GM12891 (cell line): ENCODE results near the gene CTNND2.

Experiments used
- DNase-seq: peaks from one replicate; pipeline ENCODE4 v3.0.0; 2011; ENCODE audit warnings: low spot score; ENCODE audit not compliant: insufficient read length
- FAIRE-seq: peaks from 2 replicates; lab custom pipeline; 2011; peaks lifted over from hg19 to GRCh38; lab: Jason Lieb, UNC
- PAX5 ChIP-seq: IDR thresholded peaks from 2 replicates; pipeline ENCODE4 v1.6.1; 2011; ENCODE audit warnings: low read length, moderate library complexity, mild to moderate bottlenecking; ENCODE audit not compliant: insufficient read depth, severe bottlenecking
- POLR2A ChIP-seq: IDR thresholded peaks from 2 replicates; pipeline ENCODE4 v1.6.1; 2011; ENCODE audit warnings: low read depth, low read length, control low read depth
- POLR2AphosphoS5 ChIP-seq: IDR thresholded peaks from 2 replicates; pipeline ENCODE4 v1.6.1; 2011; ENCODE audit warnings: low read depth, low read length, control low read depth
- POU2F2 ChIP-seq: IDR thresholded peaks from 2 replicates; pipeline ENCODE4 v1.6.1; 2011; ENCODE audit warnings: low read depth, mild to moderate bottlenecking, control low read depth, low read length, moderate library complexity
- SPI1 ChIP-seq: IDR thresholded peaks from 2 replicates; pipeline ENCODE4 v1.6.1; 2011; ENCODE audit warnings: low read depth, low read length, control low read depth
- TAF1 ChIP-seq: IDR thresholded peaks from 2 replicates; pipeline ENCODE4 v1.6.1; 2011; ENCODE audit warnings: low read depth, low read length, control low read depth

The CTNND2 gene

DNA sequence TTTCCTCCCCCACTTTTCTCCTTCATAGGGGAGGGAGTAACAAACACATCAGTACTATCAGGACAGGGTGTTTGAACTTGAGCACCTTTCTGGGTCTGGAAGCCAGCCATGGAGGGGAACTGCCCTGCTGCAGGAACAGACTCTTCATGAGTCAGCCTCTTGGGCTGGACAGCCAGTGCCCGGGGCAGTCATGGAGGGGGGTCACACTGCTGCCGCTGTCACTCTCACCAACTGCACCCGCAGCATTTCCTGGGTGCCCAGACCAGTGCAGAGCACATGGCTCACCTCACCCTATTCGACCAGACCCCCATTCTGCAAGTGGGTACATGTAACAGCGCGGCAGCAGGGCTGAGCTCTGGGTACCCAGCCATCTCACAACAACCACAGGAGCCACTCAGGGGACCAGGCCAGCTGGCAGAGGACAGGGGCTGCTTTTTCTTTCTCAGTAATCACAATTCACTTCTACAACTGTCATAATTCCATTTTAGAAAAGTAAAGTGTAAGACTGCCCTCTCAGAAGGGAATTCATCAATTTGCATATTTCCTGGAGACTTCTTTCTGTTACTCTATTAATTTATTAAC is 118.4 kb downstream of the CTNND2 start:
- TF ChIP-seq POU2F2 (no peak), PAX5 (no peak), POLR2AphosphoS5 (no peak), TAF1 (no peak), POLR2A (no peak), SPI1 (no peak)
- FAIRE-seq (no peak), DNase-seq (no peak)

DNA sequence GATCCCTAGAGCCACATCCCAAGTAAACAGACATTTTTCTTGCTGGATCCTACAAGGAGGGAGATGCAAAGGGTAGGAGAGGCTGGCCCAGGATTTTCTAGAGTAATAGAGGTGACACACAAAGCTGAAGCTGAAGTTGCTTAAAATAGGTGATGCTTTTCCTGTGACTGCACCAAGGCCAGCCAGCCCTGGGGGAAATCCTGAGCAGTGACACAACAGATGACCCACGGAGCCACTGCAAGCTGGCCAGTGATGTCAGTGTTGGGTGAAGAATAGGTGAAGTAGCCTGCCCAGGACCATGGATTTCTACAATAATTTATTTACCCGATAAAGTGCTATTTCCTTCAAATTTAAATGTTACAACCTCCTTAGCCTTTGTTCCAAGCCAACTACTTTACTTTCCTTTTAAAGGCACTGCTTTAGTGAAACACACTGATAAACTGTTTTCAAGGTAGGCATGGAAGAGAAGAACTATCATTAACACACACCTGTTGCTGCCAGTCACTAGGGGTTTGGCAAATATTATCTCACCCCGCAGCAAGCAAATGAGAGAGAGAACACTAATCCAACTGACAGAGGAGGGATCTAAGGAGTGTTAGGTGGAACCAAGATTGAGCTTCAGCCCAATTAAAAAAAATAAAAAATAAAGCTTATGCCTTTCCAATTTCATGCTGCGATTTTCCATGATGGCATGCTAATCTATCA is 123.5 kb downstream of the CTNND2 start:
- no peak for DNase-seq
- TF ChIP-seq POLR2AphosphoS5: no peak
- no peak for TF ChIP-seq POU2F2
- no peak for TF ChIP-seq TAF1
- no peak for TF ChIP-seq SPI1
- no peak for TF ChIP-seq POLR2A
- no peak for TF ChIP-seq PAX5
- no peak for FAIRE-seq

DNA sequence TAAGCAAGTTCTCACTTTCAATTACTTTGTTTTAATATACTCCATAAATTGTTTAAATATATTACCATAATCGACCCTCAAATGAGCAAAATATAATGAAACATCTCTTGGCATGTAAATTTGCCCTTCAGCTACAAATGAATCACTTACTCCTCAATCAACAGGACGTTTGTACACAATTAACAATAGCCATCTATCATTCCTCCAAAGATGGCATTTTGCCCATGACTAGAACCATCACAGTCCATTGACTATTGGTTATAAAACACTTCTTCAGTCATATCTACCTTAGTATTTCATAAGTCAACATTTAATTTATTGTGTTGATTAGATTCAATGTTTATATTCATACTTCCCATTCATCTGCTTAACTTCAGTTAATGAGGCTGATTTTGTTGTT is 127.2 kb downstream of the CTNND2 start:
- no peak for DNase-seq
- FAIRE-seq: no peak

DNA sequence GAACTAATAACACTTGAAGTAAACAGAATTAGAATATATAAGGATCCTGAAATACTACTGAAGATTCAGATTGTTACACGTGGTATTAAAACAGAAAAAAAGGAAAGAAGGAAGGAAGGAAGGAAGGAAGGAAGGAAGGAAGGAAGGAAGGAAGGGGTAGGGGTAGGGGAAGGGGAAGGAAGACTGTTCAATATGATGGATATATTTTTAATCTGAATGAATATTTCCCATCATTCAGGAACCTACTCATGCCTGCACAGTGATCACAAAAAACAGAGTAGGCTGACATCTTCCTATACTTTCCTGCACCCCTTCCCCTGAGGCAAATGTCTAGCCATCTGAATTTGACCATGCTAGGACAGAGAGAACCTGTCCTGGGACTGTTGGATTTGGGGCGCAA is 133.9 kb downstream of the CTNND2 start:
- DNase-seq: no peak
- TF ChIP-seq TAF1 (no peak), POU2F2 (no peak), POLR2AphosphoS5 (no peak), POLR2A (no peak), PAX5 (no peak)
- FAIRE-seq: no peak

More for the DNA sequence above, 127.2 kb downstream of the CTNND2 start:
- no peak for TF ChIP-seq TAF1
- TF ChIP-seq POLR2A: no peak
- TF ChIP-seq POU2F2: no peak
- no peak for TF ChIP-seq PAX5
- no peak for TF ChIP-seq SPI1
- TF ChIP-seq POLR2AphosphoS5: no peak

DNA sequence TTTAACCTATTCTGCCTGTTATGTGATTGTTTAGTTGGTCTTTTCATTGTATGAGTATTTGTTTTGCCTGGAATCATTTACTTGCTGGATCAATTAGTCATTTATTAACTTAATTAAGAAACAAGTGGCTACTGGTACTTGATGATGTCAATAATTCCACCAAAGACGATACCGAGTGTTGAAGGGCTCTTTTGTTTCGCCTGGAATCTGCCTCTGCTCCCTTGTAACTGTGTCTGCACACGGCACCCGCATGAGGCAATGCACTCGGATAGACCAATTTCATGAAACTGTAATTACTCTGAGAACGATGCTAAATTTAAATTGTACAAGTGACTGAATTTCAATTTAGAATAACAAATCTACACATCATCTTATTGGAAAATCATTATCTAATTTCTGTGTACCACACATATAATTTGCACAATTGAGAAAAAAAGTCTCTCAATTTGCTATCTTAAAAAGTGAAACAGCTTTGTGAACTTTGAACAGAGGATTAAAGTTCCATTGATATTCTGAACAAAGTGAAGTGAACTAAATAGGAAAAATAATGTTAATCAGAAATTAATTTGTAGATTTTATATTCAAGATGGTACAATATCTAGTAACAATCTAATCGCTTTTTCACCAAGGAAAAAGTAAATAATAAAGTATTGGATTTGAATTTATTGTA is 143.2 kb downstream of the CTNND2 start:
- FAIRE-seq (no peak), DNase-seq (no peak)
- no peak for TF ChIP-seq POLR2A
- TF ChIP-seq POLR2AphosphoS5: no peak

DNA sequence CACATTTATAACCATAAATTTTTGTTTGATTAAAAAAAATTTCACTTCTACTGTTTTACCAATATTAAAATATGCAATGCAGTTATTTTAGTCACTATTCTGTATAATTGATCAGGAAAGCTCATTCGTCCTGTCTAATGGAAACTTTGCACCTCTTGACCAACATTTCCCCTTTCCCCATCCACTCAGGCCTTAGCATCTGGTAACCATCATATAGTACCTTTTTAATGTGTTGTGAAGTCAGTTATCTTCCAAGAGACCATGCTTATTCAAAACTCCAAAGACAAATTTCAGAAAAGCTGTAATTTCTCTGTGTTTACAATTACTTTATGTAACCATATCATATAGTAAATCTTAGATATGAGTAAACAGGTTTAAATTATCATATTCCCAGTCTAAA is 145.9 kb downstream of the CTNND2 start:
- TF ChIP-seq POLR2A (no peak), PAX5 (no peak), SPI1 (no peak), POLR2AphosphoS5 (no peak), POU2F2 (no peak), TAF1 (no peak)
- no peak for FAIRE-seq
- no peak for DNase-seq

DNA sequence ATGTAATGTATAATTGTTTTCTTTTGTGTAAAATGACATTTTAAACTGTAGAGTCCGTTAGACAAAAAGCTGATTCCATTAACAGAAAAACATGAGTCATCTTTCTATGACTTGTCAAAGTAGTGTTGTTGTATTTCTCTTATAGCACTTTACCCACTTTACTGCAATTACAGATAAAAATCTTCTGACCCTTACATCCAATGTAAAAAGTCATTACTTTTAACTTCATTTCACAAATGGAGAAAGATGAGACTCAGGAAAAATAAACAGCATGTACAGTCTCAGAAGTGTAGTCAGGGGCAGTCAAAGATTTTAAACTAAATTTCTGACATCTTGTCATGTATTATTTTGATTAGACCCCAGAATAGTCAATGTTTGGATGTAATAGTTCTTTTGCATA is 146.6 kb downstream of the CTNND2 start:
- FAIRE-seq: no peak
- TF ChIP-seq POLR2AphosphoS5 (no peak), POU2F2 (no peak), PAX5 (no peak), POLR2A (no peak), SPI1 (no peak), TAF1 (no peak)
- DNase-seq: no peak

DNA sequence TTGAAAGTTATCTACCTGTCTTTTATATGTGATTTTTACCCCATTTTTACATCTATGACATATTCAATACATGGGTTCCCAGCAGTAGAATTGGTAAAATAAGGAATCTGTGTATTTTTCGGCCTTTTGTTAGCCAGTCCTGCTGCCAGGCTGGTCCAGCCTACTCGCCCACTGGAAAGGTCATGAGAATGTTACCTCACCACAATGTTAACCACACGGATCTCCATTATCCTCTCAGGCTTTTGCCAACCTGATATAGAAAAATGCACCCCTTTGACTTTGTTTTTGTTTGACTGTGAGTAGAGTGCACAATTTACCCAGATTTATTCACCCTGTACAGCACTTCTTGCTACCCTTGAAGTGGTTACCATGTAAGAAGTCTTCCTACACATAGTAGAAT is 167.2 kb downstream of the CTNND2 start:
- DNase-seq (no peak), FAIRE-seq (no peak)
- TF ChIP-seq POU2F2 (no peak), SPI1 (no peak), PAX5 (no peak), TAF1 (no peak), POLR2AphosphoS5 (no peak), POLR2A (no peak)

DNA sequence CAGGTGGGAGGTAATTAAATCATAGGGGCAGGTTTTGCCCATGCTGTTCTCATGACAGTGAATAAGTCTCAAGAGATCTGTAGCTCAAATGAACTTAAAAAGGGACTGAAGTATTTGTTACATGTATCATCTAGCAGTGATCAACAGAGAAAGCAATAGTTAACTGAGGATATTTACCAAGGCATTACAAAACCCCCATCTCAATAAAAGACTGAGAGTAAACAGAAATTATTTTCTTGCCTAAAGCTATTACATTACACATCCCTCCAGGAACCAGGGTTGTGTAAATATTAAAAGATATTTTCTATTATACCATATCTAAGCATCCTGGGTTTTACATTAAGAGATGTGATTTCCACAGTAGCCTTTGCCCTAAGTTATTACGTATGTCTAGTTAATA is 169.9 kb downstream of the CTNND2 start:
- TF ChIP-seq PAX5 (no peak), SPI1 (no peak), POU2F2 (no peak), POLR2A (no peak), POLR2AphosphoS5 (no peak), TAF1 (no peak)
- no peak for DNase-seq
- FAIRE-seq: no peak
